Dendritic cell treated with granulocyte-macrophage colony-stimulating factor and Interleukin-4, amounts not matched to agents 40 ng/mL and 50 ng/mL, for 4 days (primary cell): ENCODE results near the gene DHRS13.
A peak's percentile ranks its signal among the peaks of the same experiment; 100 is the strongest.

Experiments used
- H3K27ac Mint-ChIP-seq: one replicate; pipeline ENCODE4 v1.8.0; 2022; ENCODE audit warnings: mild to moderate bottlenecking, mixed read lengths
- H3K27me3 Mint-ChIP-seq: one replicate; pipeline ENCODE4 v1.8.0; 2022; ENCODE audit warnings: mild to moderate bottlenecking, mixed read lengths
- H3K36me3 Mint-ChIP-seq: one replicate; pipeline ENCODE4 v1.8.0; 2022; ENCODE audit warnings: low read depth, mixed read lengths
- H3K4me1 Mint-ChIP-seq: one replicate; pipeline ENCODE4 v1.8.0; 2022; ENCODE audit warnings: low read depth, mixed read lengths
- H3K4me3 Mint-ChIP-seq: one replicate; pipeline ENCODE4 v1.8.0; 2022; ENCODE audit warnings: mild to moderate bottlenecking, moderate library complexity, mixed read lengths
- H3K9me3 Mint-ChIP-seq: one replicate; pipeline ENCODE4 v1.8.0; 2022; ENCODE audit warnings: mixed read lengths
- intact Hi-C: fragments of 100-400 bp; cut with micrococcal nuclease; formaldehyde crosslinking; loops from one replicate; pipeline ENCODE4 v1.15.0; 2022

DHRS13 gene

DNA sequence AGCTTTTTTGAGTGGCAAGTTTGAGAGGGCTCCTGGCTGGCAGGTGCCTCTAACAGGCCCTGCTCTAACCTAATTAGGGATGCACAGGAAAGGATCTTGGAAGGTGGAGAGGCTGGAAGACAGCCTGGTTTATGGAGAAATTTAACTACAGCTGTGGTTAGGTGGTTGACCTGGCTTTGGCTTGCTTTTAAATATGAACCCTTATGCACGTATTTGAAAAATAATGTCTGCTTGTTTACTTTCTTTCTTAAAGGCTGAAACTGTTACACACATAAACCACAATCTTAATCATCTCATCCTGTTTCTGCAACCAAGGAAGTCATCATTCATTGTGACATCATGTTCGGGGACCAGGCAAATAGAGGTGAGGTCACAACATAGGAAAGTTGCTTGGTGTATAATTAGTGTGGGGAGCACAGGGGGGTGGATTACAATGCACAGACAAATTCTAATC, 23.1 kb upstream of the DHRS13 start:
- H3K9me3 Mint-ChIP-seq = no peaks in the 10 kb centered on the region
- H3K27ac Mint-ChIP-seq = peak overlapping the region; percentile 57
- no peaks in the 10 kb centered on the region for H3K27me3 Mint-ChIP-seq
- no peak overlapping the region for H3K4me3 Mint-ChIP-seq
- H3K36me3 Mint-ChIP-seq = peaks cover 89% of the 10 kb centered on the region
- H3K4me1 Mint-ChIP-seq = peaks cover 55% of the 10 kb centered on the region
- intact Hi-C loops = no loop called here

GRCh38 chr17:28920201-28920600, 17.3 kb upstream of the DHRS13 start:
- Mint-ChIP-seq H3K4me3 (no peak overlapping the region), H3K27me3 (no peaks in the 10 kb centered on the region), H3K9me3 (no peaks in the 10 kb centered on the region), H3K4me1 (peaks cover 13% of the 10 kb centered on the region), H3K36me3 (peaks cover 98% of the 10 kb centered on the region), H3K27ac (no peak overlapping the region)
- intact Hi-C loops = no loop called here

DNA sequence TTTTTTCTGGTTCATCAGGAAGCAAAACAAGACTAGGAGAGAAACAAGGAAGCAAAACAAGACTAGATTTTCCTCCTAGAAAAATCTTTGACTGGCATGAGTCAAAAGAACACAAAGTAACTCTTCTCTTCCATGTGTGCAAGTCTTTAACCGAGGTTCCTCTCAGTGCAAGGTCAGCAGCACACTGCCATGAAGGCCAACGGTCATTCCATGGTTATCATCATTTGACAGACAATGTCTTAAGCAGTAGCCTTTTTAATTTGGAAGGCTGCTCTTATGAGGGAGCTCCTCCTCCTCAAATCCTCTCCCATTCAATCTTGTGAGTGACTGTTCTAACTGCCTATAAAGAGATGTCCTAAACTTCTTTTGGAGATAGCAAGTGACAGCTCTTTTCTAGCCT, 15.4 kb upstream of the DHRS13 start:
- no peaks in the 10 kb centered on the region for H3K4me1 Mint-ChIP-seq
- H3K36me3 Mint-ChIP-seq = peaks cover 98% of the 10 kb centered on the region
- no peak overlapping the region for H3K4me3 Mint-ChIP-seq
- H3K9me3 Mint-ChIP-seq = no peaks in the 10 kb centered on the region
- H3K27me3 Mint-ChIP-seq = no peaks in the 10 kb centered on the region
- no peak overlapping the region for H3K27ac Mint-ChIP-seq
- intact Hi-C loops = loop anchor here (5.0 to 10.0 kb wide), 2 partner anchors 71 to 153 kb away; no protein-coding TSS in a partner anchor

GRCh38 chr17:28917465-28917864, 14.6 kb upstream of the DHRS13 start:
- Mint-ChIP-seq H3K27ac (no peak overlapping the region), H3K4me1 (no peaks in the 10 kb centered on the region), H3K36me3 (peaks cover 98% of the 10 kb centered on the region), H3K27me3 (no peaks in the 10 kb centered on the region), H3K9me3 (no peaks in the 10 kb centered on the region), H3K4me3 (no peak overlapping the region)
- intact Hi-C loops = loop anchor here (5.0 to 10.0 kb wide), 2 partner anchors 70 to 153 kb away; no protein-coding TSS in a partner anchor

GRCh38 chr17:28917029-28917428, 14.2 kb upstream of the DHRS13 start:
- Mint-ChIP-seq H3K9me3 (no peaks in the 10 kb centered on the region), H3K27ac (no peak overlapping the region), H3K27me3 (no peaks in the 10 kb centered on the region), H3K4me1 (no peaks in the 10 kb centered on the region), H3K4me3 (no peak overlapping the region), H3K36me3 (peaks cover 100% of the 10 kb centered on the region)
- intact Hi-C loops = loop anchor here (5.0 to 10.0 kb wide), 2 partner anchors 70 to 152 kb away; no protein-coding TSS in a partner anchor

- no peak overlapping the region for H3K27ac Mint-ChIP-seq
- H3K4me3 Mint-ChIP-seq = no peak overlapping the region
- H3K9me3 Mint-ChIP-seq = no peaks in the 10 kb centered on the region
- H3K4me1 Mint-ChIP-seq = no peaks in the 10 kb centered on the region
- no peaks in the 10 kb centered on the region for H3K27me3 Mint-ChIP-seq
- H3K36me3 Mint-ChIP-seq = peaks cover 100% of the 10 kb centered on the region
- intact Hi-C loops = loop anchor here (5.0 to 10.0 kb wide), 2 partner anchors 69 to 152 kb away; no protein-coding TSS in a partner anchor
Observed at GRCh38 chr17:28916302-28916934, 13.5 kb upstream of the DHRS13 start.

DNA sequence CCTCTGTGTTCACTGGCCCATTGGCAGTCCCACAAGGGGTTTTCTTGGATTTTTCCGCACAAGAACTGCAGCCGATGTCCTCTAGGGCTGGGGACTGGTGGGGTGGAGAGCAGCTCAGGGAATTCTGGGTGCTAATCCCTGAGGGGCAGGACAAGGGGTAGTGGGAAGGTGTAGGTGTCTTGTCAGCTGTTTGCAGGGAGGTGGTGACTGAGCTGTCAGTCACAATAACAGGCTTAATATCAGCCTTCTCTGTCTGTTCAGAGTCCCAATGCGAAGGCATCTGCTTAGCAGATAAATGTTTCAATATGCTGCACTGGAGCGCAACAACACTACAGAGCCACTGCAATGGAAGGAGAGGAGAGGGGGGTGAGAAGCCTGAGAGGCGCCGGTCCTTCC, 10.1 kb upstream of the DHRS13 start:
- no peak overlapping the region for H3K27ac Mint-ChIP-seq

DNA sequence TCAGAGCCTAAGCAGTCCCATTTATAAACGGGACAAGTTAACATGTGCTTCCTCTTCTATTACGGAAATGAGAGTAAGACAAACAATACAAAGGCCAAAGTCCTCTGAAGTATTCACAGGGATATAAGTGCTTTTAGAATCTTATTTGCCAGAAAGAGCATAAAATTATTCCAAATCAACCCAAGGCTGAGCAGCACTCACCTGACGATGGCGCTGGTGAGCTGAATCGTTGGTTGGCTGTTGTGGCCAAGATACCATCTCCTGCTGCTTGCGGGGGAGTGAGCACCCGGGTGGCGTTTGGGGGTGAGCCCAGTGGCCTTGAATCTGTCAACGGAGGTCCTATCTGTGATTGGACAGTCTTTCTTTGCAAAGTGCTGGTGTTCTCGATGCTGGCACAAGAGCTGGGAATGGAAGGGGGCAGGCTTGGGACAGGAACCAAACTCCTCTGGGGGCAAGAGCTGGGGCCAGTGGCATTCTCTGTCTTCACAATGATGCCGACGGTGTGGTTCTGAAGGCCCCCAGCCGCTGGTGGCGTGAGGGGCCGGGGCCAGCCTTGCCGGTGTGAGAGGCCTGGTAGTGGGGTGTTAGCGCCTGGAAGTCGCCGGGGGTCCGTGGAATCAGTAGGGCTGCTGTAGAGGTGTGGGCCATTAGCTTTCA, 9.5 kb upstream of the DHRS13 start:
- intact Hi-C loops = loop anchor here (10.0 kb wide), 1 partner anchor 148 kb away; no protein-coding TSS in a partner anchor
- no peak overlapping the region for H3K4me3 Mint-ChIP-seq
- H3K27me3 Mint-ChIP-seq = no peaks in the 10 kb centered on the region
- H3K4me1 Mint-ChIP-seq = peaks cover 3% of the 10 kb centered on the region
- no peaks in the 10 kb centered on the region for H3K9me3 Mint-ChIP-seq
- no peak overlapping the region for H3K27ac Mint-ChIP-seq
- H3K36me3 Mint-ChIP-seq = peaks cover 100% of the 10 kb centered on the region

More for the DNA sequence above, 10.1 kb upstream of the DHRS13 start:
- intact Hi-C loops = loop anchor here (10.0 kb wide), 1 partner anchor 148 kb away; no protein-coding TSS in a partner anchor
- no peaks in the 10 kb centered on the region for H3K27me3 Mint-ChIP-seq
- H3K4me3 Mint-ChIP-seq = no peak overlapping the region
- H3K36me3 Mint-ChIP-seq = peaks cover 100% of the 10 kb centered on the region
- no peaks in the 10 kb centered on the region for H3K9me3 Mint-ChIP-seq
- H3K4me1 Mint-ChIP-seq = no peaks in the 10 kb centered on the region

DNA sequence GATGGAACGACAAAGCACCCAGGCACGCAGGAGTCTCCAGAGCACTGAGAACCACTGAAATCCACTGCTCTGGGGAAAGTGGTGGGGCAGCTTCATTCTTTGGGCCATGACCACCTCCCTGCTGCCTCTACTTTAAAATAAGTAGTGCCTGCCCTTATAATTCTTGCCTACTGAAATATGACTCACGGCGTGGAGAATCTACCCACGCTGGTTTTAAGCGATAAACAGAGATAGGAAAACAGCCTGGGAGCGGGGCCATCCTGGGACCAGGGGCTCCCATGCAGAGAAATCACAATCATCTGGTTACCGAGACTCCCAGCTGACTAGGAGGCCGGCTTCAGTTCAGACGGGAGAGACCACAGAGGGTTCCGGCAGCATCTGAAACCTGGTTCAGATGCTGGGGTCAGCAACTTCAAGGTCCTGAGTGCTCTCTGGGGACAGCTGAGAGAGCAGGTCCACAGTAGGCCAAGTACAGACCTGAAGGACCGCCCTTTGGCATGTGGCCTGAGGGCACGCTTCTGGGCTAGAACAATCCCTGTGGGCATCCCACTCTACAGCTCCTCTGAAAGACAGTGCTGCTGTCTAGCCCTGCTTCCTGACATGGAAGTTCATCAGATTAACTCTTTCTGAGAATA, 8.6 kb upstream of the DHRS13 start:
- H3K36me3 Mint-ChIP-seq = peaks cover 100% of the 10 kb centered on the region
- intact Hi-C loops = loop anchor here (10.0 kb wide), 1 partner anchor 147 kb away; no protein-coding TSS in a partner anchor
- peaks cover 12% of the 10 kb centered on the region for H3K4me1 Mint-ChIP-seq
- no peaks in the 10 kb centered on the region for H3K27me3 Mint-ChIP-seq
- H3K9me3 Mint-ChIP-seq = no peaks in the 10 kb centered on the region
- H3K27ac Mint-ChIP-seq = no peak overlapping the region
- no peak overlapping the region for H3K4me3 Mint-ChIP-seq

DNA sequence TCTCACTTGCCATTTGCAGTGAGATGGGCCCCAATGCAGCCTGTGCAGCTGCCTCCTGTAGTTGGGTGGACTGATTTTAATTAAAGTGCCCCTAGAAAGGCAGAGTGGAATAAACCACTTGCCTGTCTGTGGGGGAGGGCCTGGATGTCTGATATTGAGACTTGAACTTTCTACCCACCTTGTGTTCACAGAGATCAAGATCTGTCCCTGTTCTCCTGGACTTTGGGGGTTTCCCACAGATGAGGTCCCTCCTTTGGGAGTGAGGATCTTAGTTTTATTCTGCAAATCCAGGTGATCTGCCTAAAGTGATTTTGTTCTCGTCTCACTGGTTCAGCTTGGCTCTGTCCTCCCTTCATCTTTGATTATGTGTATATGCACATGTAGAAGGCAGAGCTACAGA, 7.7 kb upstream of the DHRS13 start:
- H3K9me3 Mint-ChIP-seq = no peaks in the 10 kb centered on the region
- no peaks in the 10 kb centered on the region for H3K27me3 Mint-ChIP-seq
- H3K36me3 Mint-ChIP-seq = peaks cover 100% of the 10 kb centered on the region
- intact Hi-C loops = loop anchor here (10.0 kb wide), 1 partner anchor 146 kb away; no protein-coding TSS in a partner anchor
- H3K4me3 Mint-ChIP-seq = no peak overlapping the region
- peaks cover 14% of the 10 kb centered on the region for H3K4me1 Mint-ChIP-seq
- no peak overlapping the region for H3K27ac Mint-ChIP-seq

DNA sequence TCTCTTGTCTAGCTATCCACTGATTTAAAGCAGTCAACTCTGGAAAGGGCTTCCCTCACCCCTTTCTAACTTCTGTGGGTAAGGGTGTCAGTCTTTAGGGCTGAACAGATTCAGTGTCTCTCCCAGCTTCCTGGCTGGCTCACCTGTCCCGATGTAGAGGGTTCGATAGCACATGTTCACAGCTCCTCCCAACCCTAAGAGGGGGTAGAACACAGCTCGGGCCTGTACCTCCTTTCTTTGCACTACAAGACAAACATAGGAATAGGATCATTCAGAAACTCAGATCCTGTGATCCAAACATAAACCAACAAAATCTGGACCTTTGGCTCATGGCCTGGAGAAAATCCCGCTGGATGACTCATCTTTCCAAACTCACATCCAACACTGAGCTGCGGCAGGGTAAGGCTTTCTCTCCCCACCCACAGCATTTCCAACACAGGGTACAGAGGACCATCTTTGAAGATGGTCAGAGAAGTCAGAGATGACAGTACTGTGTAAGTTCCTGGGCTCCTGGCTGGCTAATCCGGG, 5.8 kb upstream of the DHRS13 start:
- Mint-ChIP-seq H3K9me3 (no peaks in the 10 kb centered on the region), H3K4me1 (peaks cover 14% of the 10 kb centered on the region), H3K36me3 (peaks cover 86% of the 10 kb centered on the region), H3K27ac (no peak overlapping the region), H3K4me3 (no peak overlapping the region), H3K27me3 (no peaks in the 10 kb centered on the region)
- intact Hi-C loops = no loop called here

DNA sequence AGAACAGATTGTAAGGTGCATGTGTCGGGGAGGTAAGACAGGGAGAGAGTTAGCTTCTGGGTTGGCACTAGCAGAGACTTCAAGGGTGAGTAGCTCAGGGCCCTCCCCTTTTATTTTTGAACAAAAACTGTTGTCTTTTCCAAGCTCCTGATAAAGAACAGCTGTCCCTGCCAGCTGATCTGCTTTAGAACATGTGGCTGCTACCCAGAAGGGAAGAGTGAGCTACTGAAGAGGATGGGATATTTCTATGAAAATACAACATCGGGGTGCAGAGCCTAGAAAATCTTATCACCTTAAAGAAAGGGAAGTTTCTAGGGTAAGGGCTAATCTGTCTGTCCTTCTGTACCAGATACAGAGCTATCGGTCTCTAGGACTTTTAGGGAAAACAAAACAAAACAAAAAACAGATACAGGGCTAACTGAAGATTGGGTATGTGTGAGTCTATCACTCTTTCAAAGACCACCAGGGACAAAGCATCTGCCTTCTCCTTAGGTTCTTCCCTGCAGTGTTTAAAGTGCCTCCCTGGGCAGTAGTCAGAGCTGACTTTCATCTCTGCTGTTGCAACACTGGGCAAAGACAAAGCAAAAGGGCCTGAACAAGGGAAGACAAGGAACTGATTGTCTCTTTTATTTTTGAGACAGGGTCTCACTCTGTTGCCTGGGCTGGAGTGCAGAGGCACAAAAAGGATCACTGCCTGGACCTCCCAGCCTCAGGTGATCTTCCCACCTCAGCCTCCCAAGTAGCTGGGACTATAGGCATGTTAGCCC, 5.0 kb upstream of the DHRS13 start:
- no peaks in the 10 kb centered on the region for H3K27me3 Mint-ChIP-seq
- no peak overlapping the region for H3K27ac Mint-ChIP-seq
- no peaks in the 10 kb centered on the region for H3K9me3 Mint-ChIP-seq
- peaks cover 20% of the 10 kb centered on the region for H3K4me1 Mint-ChIP-seq
- intact Hi-C loops = no loop called here
- no peak overlapping the region for H3K4me3 Mint-ChIP-seq
- H3K36me3 Mint-ChIP-seq = peaks cover 78% of the 10 kb centered on the region

DNA sequence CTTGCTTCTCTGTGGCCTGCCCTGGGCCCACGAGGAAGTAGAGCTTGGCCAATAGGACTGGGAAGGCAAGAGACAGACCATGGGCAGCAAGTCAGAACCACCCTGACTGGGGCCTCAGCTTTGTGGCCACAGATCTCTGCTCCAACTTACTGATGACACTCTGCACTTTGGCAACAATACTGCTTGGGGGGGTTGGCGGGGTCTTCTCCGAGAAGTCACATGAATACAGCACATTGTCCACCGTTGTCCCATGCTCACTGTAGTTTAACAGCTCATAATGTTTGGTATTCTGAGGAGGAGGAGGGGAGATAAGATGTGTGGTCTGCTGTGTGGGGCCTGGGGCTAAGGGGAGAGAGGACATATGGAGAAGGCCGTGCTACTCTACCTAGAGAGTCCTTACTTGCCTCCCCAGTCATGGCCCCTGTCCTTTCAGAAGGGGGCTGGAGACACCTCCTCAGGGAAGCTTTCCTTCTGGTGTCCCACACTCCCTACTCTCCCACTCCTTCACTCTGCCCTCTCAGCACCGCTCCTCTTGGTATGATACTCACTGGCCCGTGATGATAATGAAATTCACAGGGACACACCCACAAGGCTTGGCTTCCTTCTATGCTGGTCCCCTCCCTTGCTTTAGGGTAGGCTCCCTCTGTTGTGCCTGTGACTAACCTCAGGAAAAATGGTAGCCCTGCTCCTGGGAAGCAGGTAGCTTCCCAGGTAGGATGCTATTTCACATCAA, 4.0 kb upstream of the DHRS13 start:
- Mint-ChIP-seq H3K27ac (no peak overlapping the region), H3K36me3 (peaks cover 68% of the 10 kb centered on the region)
- intact Hi-C loops = no loop called here

More for the DNA sequence above, 4.0 kb upstream of the DHRS13 start:
- Mint-ChIP-seq H3K27me3 (peaks cover under 1% of the 10 kb centered on the region), H3K9me3 (no peaks in the 10 kb centered on the region), H3K4me1 (peaks cover 30% of the 10 kb centered on the region), H3K4me3 (no peak overlapping the region)
